Smooth muscle cell of the brain vasculature (primary cell): ENCODE measurements around the gene TPRX2.
"Not testable (repeated sequence)": the region's sequence is repeated elsewhere in the genome, so short reads cannot be mapped to it uniquely, and the experiment has no call there.

Experiments
- DNase-seq: peaks from one replicate; pipeline ENCODE4 v3.0.0-alpha.2; 2012; ENCODE audit warnings: low read depth, low spot score

Gene TPRX2

GRCh38 chr19:47858646-47859285 is at the start of gene TPRX2:
Gene TPRX2 (plus strand): TSS chr19:47859235. CDS start chr19:47859247, 12 bp downstream.
- not testable (repeated sequence) for DNase-seq

GRCh38 chr19:47813304-47813994 is 45.6 kb upstream of the TPRX2 start:
- DNase-seq: peak; percentile 2

DNA sequence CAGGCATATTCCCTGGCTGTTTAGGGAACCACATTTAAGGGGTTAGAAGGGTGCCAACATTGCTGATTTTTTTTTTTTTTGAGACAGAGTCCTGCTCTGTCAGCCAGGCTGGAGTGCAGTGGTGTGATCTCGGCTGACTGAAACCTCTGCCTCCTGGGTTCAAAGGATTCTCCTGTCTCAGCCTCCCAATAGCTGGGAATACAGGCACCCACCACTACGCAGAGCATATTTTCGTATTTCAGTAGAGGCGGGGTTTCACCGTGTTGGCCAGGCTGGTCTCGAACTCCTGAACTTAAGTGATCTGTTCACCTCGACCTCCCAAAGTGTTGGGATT is 45.1 kb upstream of the TPRX2 start:
- DNase-seq: no peak

GRCh38 chr19:47816270-47816669 is 42.8 kb upstream of the TPRX2 start:
- not testable (repeated sequence) for DNase-seq

DNA sequence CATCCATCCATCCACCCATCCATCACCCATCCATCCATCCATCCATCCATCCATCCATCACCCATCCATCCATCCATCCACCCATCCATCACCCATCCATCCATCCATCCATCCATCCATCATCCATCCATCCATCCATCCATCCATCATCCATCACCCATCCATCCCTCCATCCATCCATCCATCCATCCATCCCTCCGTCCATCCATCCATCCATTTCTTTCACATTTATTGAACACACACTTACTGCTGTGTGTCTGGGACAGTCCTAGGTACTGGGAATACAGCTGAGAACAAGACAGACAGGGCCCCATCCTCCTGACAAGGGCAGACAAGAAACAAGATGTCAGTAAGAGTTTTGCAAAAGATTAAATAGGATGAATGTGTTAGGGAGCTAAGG is 40.8 kb upstream of the TPRX2 start:
- not testable (repeated sequence) for DNase-seq

DNA sequence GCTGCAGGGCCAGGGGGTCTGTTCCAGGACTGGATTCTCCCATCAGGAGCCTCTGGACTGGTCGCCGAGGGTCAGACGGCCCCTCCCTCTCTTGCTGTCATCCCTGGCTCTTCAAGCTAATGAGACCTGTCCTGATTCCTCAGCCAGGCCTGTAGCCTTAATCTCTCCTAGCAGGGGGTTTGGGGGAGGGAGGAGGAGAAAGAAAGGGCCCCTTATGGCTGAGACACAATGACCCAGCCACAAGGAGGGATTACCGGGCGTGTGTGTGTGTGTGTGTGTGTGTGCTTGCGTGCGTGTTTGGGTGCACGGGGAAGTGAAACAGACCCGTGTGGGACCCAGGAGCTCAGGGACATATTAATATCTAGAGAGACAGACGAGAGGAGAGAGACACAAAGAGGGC is 39.2 kb upstream of the TPRX2 start:
- no peak for DNase-seq

DNA sequence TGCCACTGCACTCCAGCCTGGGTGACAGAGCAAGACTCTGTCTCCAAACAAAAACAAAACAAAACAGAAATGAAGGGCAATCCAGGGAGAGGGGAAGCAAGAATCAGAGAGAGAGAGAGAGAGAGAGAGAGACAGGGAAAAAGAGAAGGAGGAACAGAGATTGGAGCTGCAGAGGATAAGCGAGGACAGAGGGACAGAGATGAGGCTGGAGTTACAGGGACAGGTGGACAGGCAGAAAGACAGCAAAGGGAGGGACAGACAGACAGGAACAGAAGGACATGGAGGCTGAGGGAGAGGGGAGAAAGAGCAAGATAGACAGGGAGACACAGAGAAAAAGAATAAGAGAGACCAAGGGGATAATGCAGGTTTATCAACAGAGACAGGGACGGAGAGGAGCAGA is 38.6 kb upstream of the TPRX2 start:
- DNase-seq: no peak

GRCh38 chr19:47821460-47822020 is 37.5 kb upstream of the TPRX2 start, which contains the start of gene CRX:
Gene CRX (plus strand): TSS chr19:47821937. CDS start chr19:47834444, 12,507 bp downstream.
- DNase-seq: no peak

GRCh38 chr19:47824396-47824795 is 34.6 kb upstream of the TPRX2 start:
- no peak for DNase-seq

- no peak for DNase-seq
Measured at GRCh38 chr19:47826800-47827199, 32.2 kb upstream of the TPRX2 start.

- no peak for DNase-seq
Measured at GRCh38 chr19:47832723-47833122, 26.3 kb upstream of the TPRX2 start.

- no peak for DNase-seq
Measured at GRCh38 chr19:47836038-47836437, 23.0 kb upstream of the TPRX2 start.

- no peak for DNase-seq
Measured at GRCh38 chr19:47839411-47839810, 19.6 kb upstream of the TPRX2 start.

GRCh38 chr19:47839913-47840312 is 19.1 kb upstream of the TPRX2 start:
- no peak for DNase-seq

GRCh38 chr19:47842941-47843340 is 16.1 kb upstream of the TPRX2 start:
- no peak for DNase-seq

DNA sequence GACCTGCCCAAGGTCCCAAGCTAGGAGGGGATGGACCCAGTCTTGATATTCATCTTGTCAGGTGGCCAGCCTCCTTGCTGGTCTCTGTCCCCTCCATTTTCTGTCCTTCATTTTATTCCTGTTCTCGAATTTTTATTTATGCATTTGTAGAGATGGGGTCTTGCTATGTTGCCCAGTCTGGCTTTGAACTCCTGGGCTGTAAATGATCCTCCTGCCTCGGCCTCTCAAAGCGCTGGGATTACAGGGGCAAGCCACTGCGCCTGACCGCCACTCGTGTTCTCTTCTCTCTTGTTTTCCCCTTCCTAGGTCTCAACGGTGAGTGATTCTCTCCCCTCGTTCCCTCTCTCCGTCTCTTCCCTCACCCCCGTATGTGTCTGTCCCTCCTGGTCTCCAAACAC is 10.6 kb upstream of the TPRX2 start:
- DNase-seq: no peak

GRCh38 chr19:47848823-47849473 is 10.1 kb upstream of the TPRX2 start:
- DNase-seq: no peak

DNA sequence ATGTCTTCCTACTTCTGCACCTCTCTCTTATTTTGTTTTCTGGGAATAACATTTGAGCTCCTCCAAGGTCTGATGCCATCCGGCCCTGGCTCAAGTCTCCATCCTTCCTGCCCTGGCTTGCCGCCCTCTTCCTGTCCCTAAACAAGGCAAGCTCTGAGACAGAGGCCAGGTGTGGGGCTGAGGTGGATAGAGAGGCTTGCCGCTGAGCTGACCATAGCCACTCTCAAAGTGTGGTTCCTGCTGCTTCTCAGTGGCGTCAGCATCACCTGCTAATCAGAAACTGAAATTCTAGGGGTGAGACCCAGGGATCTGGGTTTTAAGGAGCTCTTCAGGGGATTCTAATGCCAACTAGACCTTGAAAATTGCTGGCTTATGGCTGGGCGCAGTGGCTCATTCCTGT is 6.0 kb upstream of the TPRX2 start:
- no peak for DNase-seq

DNA sequence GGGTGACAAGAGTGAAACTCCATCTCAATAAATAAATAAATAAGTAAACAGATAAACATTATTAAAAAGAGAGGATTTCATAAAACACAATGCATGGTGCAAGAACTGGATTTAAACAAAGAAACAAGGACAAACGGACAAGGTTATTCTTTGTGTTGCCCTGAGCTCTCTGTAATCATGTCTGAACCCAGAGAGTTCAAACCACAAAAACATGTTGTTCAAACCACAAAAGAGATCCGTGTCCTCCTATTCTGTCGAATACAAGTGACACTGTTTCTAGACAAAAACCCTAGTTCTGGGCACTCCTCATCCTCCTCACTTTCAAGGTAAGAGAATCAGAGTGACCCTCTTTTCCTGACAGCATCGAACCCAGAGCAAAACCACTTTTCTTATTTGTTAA is 4.6 kb upstream of the TPRX2 start:
- DNase-seq: no peak

DNA sequence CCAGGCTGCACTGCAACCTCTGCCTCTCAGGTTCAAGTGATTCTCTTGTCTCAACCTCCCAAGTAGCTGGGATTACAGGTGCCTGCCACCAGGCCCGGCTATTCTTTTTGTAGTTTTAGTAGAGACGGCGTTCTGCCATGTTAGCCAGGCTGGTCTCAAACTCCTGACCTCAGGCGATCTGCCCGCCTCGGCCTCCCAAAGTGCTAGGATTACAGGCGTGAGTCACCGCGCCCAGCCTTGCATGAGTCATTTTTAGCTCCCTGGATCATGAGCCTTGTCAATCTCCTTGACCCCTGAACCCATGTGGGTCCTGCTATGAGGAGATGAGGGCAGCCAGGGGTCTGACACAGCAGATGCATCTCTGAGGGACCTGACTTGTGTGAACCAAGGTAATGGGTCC is 804 bp upstream of the TPRX2 start:
- not testable (repeated sequence) for DNase-seq

- not testable (repeated sequence) for DNase-seq
Measured at GRCh38 chr19:47859838-47860237, 803 bp downstream of the TPRX2 start.

DNA sequence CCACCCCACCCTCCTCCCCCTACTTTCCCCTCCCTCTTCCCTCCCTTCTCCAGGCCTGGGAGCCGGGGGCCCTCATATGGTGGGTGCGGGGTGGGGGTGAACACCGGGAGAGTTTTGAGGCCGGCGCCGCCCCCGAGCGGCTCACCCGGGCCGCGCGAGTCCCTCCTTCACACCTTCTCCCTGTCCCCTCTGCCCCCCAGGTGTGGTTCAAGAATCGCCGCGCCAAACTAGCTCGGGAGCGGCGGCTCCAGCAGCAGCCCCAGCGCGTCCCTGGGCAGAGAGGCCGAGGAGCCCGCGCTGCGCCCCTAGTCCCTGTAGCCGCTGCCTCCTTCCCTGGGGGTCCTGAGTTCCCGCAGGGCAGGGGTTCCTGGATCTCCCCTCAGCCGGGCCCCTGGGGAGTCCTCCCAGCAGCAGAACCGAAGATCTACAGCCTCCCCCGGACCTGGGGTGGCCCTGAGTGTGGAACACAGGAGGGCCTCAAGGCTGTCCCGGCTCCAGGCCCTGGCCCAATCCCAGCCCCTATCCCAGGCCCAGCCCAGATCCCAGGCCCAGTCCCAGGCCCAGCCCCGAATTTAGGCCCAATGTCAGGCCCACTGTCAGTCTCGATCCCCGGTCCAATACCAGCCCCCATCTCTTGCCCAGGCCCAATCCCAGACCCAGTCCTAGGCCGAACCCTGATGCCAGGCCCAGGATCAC is 1.7 kb downstream of the TPRX2 start:
- no peak for DNase-seq
